ENCODE results near the gene ULK3.

Gene ULK3

DNA sequence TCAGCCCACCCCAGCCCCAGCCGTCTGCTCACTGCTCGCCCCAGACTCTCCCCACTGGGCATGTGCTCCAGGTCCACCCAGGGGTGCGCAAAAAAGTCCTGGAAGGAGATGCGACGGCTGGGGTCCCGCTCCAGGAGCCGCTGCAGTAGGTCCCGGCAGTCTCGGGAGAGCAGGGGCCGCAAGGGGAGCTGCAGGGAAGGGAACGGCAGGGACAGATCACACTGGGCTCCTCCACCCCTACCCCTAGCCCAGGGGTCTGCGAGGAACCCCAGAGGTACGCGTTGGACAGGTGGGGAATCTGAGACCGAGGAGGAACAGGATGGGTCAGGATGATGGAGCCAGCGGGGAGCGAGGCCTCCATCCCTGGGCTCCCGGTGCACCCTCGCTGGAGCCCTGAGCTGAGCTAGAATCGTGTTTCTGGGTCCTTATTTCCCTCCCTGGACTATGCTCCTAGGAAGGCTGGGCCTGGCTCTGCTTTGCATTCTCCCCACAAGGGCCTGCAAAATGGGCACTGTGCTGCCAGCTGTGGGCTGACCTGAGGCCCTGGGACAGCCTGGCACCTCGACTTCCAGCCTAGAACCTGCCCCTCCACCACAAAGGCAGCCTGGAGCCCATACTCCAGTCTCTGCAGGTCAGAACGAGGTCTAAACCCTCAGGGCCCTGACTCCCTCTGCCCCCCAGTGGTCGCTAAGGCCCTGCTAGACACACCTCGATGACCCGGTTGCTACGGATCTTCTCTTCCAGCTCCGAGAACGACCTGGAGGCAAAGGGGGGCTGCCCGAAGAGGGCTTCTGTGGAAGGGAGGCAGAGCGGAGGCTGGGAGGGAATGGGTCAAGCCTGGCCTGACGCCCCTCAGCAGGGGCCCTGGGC, 3.2 kb downstream of the ULK3 start:
- no peak for DNase-seq

DNA sequence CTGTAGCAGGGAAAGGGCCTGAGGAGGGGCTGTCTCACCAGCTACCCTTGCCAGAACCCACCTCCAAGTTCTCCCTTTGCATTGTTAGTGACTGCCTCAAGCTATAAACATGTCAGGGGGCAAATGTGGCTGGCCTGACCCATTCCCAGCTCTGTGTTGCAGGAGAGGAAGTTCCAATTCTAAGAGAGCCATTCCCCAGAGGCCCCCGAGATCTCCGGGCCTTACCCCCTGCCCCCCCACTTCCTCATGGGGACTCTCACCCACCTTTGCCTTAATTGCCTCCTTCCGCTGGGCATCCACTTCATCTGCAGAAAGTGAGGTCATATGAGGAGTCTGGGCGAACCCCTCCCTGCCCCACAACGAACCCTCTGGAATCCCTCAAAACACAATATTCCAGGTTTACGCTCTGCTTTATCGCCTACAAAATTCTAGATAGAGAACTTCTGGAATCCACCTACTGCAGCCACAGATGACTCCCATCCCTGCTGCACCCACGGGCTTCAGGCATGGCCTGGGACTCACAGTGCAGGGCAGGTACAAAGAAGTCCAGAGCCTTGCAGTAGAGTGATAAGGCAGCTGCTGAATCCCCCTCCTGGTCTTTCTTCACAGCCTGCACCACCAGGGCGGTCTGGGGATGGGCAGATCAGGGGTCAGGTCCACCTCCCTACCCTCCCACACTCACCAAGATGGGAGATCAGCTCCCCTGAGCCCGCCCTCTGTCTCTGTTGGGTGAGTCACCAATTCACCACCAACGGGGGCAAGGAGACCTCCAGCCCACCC, 4.0 kb downstream of the ULK3 start:
- DNase-seq = no peak

DNA sequence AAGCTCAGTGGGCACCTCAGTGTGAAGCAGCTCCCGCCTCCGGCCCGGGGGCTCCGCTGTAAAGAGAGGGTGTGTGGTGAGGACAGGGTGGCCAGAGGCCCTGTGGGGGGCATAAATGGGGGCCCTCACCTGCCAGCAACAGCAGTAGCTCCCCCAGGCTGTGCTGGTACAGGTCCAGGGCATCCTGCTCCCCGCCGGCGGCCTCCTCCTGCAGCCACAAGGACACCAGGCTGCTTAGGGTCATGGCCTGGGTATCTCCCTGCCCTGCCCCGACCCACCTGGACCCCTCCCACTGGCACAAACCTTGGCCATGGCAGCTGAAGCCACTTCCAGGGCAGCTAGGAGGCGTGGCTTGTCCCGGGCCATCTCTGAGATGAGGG, 4.8 kb downstream of the ULK3 start:
- no peak for DNase-seq

DNA sequence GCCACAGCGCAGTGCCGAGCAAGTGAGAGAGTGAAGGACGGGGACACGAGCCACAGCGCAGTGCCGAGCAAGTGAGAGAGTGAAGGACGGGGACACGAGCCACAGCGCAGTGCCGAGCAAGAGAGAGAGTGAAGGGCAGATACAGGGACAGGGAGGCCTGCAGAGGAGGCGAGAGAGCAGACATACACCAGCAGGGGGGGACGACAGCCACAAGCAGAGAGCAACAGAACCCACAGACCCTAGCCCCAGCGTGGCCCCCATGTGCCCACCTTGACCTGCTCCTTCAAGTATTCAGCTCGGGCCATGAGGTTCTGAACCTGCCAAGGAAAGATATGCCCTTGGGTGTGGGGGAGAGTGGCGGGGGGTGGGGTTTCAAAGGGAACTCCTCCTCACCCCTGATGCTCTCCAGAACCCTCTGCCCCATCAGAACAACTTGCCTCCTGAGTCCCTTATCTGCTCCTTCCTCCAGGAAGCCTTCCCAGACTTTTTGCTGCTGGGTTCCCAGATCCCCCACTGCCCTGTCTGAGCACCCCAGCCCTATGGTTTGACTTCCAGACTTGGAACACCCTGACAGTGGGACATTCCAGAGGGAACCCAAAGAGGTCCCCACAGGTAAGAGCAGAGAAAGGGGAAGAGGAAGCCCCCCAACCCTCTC, 5.3 kb downstream of the ULK3 start:
- no peak for DNase-seq

DNA sequence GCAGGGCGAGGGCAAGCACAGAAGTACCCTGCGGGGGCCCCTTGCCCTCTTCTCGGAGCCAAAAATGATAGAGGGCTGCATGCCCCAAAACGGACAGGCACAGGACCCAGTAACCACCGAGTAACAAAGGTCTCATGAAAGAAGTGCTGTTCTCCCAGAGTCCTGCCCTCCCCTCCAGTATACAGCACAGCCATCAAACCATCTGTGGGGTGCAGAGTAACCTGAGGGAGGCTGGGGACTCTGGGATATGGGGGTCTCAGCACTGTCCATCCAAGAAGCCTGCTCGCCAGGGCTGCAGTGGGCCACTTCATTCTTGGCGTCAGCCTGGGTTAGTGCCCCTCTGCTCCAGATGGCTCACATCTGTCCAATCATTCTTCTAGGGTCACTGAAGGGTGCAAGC, 6.1 kb downstream of the ULK3 start:
- no peak for DNase-seq

DNA sequence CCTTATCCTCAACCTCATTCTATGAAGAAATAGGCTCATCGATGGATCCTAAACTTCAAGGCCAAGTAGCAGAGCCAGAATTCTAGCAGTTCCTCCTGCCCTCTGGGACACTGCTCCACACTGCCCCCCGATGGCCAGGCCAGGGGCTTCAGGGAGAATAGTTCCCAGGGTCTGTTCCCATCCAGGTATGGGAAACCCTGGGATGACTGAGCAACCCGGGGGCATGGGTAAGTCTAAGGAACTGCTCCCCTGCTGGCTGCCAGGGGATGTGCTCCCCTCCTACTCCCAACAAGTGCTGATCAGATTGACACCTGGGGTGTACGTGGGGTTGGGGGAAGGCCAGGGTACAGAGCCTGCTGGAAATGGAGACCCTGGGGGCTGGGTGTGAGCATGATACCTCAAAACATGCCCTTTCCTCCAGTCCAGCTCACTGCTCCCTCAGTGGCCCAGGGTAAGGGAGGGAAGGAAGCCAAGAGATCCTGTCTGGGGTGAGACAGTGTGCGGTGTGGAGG, 7.6 kb downstream of the ULK3 start:
- DNase-seq = peak; percentile 50

DNA sequence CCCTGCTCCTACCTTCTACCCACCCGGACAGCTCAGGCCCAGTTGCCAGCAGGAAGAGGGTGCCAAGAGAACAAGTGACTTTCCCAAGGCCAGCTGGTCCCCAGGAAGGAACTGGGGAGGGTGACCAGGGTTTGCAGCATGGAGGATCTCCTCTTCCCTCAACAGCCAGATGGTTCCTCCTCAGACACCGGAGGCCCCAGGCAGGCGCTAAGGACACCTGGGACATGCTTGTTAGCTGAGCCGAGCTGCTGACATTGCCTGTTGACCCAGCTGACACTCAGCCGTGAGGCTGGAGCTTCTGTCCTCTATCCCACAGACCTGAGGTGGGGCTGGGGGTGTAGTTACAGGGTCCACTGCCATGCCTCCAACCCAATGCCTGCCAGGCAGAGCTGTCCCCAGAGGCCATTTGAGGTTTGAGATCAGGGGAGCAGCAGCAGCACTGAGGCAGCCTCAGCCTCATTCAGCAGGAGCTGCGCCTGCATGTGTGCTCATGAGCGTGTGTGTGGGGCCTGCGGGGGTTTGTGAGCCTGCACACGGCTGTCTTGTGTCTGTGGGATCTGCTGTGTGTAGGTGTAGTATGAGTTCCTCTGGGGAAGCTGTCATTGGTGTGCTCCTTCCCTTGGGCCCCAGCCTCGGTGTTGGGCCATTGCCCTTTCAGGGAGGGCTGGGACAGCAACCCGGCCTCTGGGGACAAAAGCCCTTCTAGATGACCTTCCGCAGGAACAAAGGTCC, 9.4 kb downstream of the ULK3 start:
- no peak for DNase-seq

DNA sequence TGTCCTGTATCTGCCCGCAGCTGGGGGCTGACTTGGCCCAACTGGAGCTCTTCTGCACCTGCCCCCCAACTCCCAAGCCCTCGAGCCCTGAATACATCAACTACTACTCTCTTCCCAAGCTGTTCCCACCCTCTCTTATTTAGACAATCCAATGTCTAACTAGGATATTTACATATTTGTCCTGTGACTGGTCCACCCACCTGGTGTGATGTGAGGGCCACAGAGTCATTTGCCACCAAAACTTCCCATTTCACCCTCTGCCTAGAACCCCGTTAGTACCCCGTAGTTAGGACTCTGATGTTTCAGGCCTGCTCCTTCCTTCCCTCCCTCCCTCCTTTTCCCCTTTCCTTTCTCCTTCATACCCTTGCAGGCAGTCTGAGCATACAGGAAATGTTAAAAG, 10.1 kb downstream of the ULK3 start:
- no peak for DNase-seq

DNA sequence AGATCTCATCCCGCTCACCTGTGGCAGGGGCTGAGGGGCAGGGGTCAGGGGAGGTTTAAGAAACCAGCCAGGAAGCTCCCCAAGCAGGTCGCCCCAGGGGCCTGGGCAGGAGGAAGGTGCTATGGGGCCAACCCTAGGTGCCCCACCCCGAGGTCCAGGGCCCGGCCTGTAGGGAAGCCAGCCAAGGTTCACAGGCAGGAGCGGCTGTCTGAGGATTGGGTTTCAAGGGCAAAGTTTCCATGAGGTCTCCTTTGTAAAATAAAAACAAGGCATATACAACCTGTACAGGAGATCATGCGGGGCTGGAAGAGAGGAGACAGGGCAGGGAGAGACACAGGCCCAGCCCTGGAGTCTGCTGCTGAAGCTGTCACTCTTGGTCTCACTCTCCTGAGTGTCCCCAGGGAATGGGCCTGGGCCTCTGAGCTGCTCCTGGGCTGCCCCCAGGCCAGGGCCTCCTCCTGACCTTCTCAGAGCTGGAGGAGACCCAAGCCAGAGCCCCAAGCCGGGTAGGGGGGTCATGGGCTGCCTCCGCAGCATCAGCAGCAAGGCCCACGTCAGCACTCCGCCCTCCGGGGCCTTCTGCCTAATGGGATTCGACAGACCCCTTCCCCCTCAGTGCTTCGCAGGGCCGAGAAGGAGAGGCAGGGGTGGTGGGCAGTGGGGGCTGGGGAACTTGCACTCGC, 11.0 kb downstream of the ULK3 start:
- no peak for DNase-seq

DNA sequence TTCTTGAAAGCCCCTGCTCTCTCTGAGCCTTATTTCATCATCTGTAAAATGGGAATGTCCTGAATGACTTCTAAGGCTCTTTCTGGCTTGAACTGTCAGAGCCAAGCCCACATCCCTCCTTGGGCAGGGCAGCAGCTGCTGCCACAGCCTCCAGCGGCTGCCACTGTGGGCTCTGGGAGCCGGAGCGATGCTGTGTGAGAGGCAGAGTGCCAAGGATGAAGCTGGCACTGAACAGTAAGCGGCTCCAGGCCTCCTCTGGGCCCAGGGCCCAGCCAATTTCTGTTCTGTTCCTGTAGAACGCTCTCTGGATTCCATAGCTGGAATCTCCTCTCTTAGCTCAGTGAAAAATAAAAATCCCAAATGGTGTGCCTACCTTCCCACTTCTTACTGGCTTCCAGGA, 12.1 kb downstream of the ULK3 start:
- no peak for DNase-seq

DNA sequence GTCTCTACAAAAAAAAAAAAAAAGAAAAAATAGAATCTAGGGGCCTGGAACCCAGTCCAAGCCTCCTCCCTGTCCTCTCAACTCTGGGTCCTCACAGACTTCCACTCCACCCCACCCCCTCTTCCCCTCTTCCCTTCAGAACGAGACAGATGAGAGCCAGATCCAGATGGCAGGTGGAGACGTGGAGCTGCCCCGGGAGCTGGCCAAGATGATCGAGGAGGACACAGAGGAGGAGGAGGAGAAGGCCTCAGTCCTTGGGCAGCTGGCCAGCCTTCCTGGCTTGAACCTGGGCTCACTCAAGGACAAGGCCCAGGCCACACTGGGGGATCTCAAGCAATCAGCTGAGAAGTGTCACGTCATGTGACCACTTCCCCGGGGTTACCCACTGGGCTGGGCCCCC, 13.0 kb downstream of the ULK3 start:
- no peak for DNase-seq

DNA sequence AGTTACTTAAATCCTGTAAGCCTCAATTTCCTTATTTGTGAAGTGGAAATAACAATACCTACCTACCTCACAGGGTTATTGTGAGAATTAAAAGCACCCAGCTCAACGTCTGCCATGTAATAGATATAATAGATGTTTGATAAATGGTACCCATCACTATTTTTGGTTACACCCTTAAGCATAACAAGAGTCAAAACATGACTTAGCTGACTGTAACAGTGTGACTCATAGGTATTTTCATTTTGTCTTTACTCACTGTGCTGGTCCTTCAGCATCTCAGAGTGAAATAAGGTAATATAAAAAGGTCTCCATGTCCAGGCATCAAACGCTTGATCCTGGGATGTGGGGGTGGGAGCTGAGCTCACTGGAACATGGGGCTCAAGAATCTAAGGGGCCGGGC, 13.5 kb downstream of the ULK3 start:
- no peak for DNase-seq

DNA sequence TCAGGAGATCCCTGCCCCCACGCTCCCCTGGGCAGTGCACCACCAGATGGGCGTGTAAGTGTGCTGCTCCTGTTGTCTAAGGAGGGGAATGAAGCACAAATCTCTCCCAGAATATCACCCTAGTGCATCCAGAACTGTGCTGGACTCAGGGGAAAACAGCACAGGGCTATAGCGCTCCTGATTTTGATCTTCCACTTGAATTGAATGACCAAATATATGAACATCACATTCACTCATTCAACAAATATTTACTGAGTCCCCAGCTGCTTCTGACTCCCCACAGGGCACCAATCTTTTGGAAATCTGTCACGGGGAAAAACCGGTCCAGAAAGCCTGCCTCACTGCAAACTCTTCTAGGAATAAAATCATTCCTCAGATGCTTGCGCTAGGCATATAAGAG, 14.1 kb downstream of the ULK3 start:
- no peak for DNase-seq

DNA sequence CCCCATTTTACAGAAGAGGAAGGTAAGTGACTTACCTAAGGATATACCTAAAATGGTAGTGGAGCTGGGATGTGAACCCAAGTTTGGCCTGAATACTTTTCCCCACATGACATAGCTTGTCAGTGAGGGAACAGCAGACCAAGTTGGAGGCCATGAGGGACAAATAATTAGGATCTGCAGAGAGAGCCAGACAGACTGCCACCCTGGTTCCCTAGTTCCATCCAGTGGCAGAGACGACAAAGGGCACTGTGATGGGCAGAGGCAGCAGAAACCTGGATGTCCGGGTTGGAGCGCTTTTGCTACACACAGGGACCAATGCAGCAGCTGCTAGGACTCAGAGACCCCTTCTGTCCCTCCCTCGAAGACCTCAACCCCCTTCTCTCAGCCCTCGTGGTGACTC, 15.3 kb downstream of the ULK3 start:
- no peak for DNase-seq

DNA sequence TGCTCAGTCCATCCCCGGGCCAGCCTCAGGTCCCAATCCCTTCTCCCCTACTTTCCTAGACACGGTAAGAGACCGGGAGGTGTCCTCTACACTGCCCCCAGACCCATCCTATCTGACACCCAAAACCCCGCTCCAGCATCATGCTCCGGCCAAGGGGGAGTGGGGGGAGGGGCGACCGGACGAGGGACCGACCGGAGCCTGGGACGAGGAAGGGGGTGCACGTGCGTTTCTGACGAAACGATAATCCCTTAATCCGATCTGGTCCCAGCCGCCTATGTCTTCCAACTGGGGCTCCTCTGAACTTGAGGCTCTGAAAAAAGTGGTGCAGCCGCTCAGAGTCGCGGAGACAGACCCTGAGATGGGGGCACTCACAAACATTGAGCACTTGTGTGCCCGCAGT, 16.0 kb downstream of the ULK3 start:
- DNase-seq = no peak

DNA sequence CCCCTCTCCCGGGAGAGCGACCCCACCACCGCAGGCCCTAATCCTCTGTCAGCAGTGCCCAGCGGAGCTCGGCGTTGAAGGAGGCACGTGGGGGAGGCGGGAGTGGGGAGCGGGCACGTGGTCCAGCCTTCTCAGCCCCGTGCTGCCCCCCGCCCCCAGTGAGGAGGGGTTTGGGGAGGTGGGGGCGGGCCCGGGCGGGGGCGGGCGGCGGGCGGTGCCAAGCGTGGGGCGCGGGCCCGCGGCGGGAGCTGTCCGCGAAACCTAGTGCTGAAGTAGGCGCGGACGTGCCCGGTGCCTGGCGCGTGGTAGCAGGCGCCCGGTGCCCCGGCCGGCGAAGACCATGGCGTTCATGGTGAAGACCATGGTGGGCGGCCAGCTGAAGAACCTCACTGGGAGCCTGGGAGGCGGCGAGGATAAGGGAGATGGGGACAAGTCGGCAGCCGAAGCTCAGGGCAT, 16.6 kb downstream of the ULK3 start, which contains the start of gene CPLX3:
Gene CPLX3 (plus strand): TSS at position 264 of the 456 bp plus-strand sequence. CDS start 77 bp downstream, at position 341.
- no peak for DNase-seq

DNA sequence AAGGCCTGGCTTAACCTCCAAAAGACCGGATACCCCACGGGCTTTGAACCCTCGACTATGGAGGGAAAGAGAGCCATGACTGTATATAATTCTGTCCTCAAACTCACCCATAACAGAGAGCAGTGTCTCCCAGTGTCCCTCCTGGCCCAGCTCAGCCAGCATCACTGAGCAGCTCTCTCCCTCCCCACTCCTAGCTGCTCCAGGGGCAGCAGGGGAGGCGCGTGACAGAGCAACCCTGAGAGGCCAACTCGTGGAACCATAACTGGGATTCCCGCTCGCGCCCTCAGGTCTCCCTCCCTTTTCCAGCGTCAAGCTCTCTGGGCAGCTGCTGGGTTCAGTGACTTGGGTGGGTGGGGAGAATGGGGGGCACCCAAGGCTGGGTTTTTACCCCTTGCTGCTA, 17.1 kb downstream of the ULK3 start:
- DNase-seq = no peak

DNA sequence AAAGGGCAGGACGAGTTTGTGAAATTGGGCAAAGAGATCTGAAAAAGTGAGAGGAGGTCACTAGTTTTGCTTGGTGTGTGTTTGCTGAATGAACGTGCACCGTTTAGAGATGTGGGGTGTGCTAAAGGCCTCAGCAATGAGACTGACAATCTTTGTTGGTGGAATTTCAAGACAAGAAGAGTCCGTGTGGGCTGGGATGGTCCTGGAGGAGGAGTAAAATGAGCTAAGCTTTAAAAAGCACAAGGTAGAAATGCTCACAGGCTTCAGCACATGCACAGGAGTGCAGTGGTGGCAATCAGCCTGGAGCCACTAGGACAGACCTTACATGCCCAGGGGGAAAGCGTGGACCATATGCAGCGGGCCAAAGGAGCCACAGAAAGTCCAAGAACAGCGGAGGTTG, 18.0 kb downstream of the ULK3 start:
- DNase-seq = no peak

DNA sequence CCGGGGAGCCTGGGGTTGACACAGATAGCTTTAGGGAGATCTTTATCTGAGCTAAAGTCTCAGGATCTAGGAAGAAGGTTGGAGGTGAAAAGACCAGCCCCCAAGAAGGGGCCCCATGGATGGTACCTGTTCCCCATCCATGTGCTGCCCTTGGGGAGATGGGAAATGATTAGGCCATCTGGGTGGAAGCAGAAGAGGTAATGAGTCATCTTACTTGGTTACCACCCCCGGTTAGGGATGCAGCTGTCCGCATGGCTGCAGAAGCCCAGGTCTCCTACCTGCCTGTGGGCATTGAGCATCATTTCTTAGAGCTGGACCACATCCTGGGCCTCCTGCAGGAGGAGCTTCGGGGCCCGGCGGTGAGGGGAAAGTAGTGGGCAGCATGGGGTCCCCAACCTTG, 19.6 kb downstream of the ULK3 start:
- DNase-seq = no peak

DNA sequence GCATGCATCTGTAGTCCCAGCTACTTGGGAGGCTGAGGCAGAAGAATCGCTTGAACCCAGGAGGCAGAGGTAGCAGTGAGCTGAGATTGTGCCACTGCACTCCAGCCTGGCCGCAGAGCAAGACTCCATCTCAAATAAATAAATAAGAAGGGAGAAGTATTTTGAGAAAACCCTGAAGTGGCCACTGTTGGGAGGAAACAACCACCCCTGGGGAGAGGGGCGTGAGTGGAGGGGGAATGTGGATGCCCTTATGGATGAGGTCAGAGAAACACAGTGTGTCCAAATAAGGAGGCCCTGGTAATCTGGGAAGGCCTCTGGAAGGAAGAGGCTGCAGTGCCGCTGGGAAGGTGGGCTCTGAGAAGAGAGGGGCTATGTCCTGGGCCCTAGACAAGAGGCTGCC, 20.7 kb downstream of the ULK3 start:
- no peak for DNase-seq

DNA sequence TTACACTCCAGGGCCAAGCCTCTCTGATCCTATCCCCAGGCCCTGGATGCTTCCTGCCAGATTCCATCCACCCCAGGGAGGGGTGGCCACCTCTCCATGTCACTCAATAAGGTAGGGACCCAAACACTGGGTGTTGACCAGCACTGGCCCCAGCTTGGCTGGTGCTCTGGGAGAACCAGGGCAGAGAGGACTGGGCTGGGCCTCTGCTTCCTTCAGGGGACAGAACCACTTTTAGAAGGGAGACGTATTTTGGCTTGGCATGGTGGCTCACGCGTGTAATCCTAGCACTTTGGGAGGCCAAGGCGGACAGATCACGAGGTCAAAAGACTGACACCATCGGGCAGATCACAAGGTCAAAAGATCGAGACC, 21.2 kb downstream of the ULK3 start:
- no peak for DNase-seq

DNA sequence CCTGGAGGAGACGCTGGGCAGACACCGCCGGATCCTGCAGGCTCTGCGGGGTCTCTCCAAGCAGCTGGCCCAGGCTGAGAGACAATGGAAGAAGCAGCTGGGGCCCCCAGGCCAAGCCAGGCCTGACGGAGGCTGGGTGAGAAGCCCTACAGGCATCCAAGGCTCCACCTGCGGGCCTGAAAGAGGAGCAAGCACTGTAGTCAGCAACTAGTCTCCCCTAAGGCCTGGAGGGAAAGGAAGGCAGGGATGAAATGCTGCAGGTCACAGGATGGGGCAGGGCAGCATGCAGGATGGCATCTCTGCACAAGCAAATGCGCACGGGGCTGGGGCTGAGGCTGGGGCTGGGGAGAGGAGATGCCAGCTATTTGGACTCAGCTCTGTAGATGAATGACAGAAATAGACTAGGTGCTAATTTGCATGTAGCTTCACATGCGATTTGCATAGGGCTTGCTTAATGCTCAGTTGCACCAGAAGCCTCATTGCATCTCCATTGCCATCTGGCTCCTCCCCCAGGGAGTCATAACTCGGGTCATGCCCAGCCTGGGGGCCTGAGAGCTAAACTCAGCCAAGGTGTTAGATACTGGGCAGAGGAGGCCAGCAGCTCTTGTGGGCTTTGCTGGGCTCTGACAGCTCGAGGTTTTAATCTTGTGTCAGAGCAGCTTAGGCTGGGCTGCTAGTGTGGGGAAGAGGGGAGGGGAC, 21.7 kb downstream of the ULK3 start:
- no peak for DNase-seq

Data from hematopoietic multipotent progenitor cell treated with erythropoietin and hydrocortisone succinate and interleukin-3 and kit ligand, for 8 days (in vitro differentiated cells).